ENCODE data around the gene FOLR2. TPM values are rescaled to one million over a fixed set of nuclear protein-coding genes. Genes with fewer than 3 reads are reported as not detected.

FOLR2 gene
- total and polyA plus RNA-seq, 2 of the 8 experiments (the other 6 are each of a cell fraction or from before 2014, with no cell fraction given), result not detected

- TF ChIP-seq POLR2A (IDR thresholded peaks at IDR 0.05; ENCODE audit: control extremely low read depth in 1 of 2, low read depth in 2 of 2, low read length in 2 of 2) (no peak), MAX (IDR thresholded peaks at IDR 0.05) (no peak)
These were observed 25.9 kb upstream of the FOLR2 start (continued) for GRCh38 chr11:72190631-72191071.

All from H1 (cell line).